HG03457 (cell line): ENCODE measurements around the gene EFNB2.

ENCODE experiments used
- ATAC-seq: cut with Tn5 transposase; IDR thresholded peaks from one replicate; pipeline ENCODE4 v1.9.1; 2021; ENCODE audit warnings: moderate number of reproducible peaks; ENCODE audit not compliant: unreplicated experiment

Gene EFNB2

DNA sequence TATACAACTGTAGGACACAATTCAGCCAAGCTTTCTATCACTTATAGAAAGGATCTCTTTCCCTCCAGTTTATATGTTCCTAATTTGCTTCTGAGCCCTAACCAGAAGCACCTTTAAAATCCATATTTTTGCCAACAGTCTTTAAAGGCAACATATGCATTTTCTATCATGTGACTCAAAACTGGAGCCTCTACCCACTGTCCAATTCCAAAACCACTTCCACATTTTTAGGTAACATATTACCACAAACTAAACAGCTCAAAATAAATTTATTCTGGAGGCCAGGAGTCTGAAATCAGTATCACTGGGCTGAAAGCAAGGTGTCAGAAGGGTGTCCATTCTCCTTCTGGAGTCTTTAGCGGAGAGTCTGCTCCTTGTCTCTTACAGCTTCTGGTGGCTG, 15.9 kb upstream of the EFNB2 start:
- ATAC-seq, result no peak

DNA sequence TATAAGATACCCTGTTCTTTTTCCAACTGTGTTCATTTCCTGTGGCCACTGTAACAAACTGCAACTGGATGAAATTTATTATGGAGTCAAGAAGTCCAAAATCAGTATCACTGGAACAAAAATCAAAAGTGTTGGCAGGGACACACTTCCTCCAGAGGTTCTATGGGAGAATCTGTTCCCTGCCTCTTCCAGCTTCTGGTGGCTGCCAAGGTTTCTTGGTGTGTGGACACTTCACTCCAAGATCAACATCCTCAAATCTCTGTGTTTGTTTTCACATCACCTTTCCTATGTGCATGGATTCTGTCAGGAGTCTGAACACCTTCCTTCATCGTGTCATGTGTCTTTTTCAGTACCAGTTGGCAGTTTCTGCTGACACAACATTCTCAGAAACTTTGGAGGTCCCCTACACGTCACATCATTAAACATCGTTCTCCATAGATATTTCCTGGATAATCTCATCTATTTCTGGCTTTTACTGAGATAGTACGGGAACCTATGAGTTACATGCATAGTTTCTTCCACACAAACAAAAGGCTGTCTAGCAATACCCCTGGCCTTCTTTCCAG, 15.2 kb upstream of the EFNB2 start:
- no peak for ATAC-seq

DNA sequence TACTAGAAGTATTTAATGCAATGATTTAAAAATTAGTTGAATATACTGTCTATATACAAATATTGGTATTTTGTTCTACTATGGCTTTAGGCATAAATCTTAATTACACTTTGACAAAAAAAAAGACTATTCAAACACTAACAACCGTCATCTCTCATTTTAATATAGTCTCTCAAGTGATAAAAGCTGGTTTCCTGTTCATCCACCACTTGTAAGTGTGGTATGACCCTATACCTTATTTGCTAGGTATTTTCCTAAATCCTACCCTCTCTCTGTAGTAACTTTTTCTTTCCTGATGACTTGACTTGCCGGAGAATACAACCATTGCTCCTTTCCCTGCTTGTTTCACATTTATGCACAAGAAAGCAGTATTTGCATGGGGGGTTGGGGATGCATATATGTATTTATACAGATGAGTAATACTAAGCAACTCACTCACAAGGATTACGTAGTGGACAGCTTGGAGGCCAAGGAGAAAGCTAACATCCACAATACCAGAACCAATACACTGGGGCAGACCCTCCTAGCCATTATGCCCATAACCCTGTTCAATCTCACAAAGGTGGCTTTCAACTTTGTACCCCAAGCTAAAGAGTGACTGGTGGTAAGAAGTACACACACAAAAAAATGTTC, 12.7 kb upstream of the EFNB2 start:
- no peak for ATAC-seq

DNA sequence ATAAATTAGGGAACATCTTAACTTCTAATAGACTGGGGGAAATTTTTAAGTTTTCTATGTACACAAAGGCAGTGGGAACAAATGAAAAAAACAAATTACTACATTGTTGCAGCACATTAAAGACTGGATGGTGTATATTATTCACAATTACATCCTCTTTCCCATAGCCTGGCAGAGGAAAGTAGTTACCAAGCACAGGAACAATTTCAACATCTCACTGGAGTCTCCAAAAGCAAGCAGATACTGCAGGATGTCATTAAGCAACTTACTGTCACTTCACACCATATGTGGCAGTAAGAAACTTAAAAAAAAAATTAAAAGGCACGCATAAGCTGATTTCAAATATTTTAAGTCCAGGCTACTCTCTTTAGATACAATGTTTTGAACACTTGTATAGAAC, 6.4 kb upstream of the EFNB2 start:
- ATAC-seq, result no peak

DNA sequence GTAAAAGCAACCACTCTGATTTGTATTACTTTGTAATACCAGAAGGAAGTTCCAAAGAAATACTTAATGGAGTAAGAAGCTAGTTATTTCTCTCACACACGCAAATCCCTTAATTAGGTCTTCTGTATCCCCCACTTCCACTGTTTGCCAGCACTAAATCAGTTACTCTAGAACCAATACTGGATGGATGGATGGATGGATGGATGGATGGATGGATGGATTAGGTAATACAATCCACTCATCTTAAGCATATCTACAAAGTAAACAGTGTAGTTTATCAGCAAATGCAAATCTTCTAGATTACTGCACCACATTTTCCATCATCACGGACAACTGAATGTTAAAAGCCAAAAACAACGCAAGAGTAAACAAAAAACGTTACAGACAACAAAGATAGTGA, 5.2 kb upstream of the EFNB2 start:
- ATAC-seq, result no peak

DNA sequence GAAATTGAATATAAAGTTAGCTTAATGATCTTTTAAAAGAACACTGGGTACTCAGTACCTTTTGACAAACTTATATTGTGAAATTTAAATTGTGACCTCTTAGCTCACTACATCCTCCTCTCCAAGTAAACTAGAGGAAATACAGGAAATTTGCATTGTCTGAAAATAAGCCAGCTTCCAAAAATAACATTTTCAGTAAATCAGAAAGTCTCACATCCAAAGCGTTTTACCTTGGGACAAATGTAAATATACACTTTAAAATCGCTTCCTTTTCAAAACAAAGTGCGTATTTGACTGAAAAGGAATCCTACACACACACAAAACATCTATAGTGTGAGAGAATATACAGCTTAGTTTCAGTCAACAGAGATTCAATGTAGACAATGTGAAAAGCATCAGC, 2.1 kb upstream of the EFNB2 start:
- ATAC-seq, result no peak

DNA sequence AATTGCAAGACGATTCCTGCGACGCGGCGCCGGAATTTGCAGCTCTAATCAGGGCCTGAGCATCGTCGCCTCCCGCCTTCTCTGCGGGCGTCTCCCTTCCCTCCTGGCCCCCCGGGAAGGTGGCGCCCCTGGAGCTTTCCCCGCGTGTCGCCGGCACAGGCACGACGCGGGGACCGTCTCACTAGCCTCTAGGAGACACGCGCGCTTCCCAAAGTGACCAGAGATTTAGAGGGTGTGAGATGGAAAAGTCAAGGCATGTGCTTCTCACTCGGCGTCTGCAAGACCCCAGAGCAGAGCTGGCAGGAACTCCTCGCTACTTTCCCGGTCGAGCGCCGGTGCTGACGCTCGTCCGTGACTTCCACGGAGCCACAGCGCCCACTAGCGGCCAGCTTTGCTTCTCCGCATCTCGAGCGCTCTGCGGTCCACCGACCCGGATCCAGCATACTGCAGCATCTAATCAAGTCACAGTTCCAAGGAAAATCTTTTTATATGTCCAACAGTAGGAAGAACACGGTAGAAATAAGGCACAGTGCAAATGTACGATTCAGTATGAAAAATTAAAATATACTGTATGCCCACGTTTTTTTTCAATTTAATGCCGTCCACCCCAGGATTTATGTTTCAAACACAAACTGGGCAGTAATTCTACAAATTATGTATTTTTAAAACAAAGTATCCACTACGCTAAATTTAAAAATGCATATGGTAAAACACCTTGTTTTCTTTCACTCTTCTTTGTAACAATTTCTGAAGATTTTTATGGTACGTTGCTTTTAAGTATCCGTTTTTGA, 977 bp upstream of the EFNB2 start:
- peak; percentile 43 for ATAC-seq

DNA sequence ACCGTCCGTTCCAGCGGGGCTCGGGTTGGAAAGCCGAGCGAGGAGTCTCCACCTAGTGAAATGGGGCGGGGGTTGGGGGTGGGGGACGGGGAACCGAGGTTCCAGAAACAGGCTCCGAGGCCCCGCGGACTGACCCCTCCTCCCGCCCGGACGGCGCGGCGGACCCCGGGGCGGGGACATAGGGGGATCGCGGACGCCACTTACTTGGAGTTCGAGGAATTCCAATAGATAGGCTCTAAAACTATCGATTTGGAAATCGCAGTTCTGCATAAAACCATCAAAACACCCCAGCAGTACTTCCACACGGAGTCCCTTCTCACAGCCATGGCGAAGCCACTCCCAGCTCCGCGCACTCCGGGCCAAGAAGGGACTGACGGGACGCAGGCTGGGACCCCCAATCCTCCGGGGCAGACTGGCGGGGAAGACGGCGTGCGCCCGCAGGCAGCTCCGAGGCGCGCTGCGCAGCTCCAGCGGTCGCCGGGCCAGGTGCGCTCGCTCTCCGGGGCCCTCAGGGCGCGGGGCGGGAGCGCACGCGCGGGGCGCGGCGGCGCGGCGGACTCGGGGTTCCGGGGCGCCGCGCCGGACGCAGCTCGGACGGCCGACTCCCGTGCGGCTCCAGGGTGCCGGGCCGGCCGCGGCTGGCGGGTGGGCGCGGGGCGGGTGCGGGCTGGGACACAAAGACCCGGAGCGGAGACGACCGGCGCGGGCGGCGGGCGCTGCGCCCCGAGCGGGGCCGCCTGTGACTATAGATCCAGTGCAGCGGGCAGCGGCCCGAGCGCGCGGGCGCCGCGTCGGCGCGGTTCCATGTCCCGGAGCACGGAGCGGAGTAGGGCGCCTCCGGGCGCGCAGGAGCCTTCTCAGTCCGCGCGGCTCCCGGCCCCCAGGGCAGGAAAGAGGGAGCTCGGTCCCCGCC, 567 bp downstream of the EFNB2 start:
- peak; percentile 11 for ATAC-seq

DNA sequence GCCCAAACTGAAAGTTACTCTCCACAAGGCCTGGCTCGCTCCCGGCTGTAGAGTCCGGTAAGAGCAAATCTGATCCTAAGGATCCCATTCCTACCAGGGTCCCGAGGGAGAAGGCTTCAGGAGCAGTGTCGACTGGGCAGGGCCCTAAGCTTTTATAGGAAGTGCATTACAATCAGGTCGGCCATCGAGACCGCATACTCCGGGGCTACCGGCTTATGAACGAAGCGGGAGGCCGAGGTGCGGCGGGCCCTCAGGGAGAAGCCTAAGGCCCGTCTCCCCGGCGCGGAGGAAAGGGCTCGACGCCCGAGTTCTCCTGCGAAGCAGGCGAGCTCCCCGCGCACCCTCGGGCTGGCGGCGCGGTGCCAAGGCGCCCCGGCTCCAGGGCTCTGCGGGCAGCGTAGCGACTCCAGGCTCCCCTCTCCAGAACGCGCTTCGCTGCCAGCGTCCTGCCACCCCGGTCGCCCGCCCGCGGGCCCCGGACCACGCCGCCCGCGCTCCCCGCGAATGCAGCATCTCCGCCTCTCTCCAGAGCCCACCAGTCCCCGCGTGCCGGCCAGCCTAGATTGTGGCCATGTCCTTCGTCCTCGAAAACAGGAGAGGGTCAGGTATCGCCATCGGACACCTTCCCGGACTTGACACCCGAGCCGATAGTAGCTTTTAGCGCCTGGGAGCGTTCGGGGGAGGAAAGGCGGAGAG, 1.4 kb downstream of the EFNB2 start:
- no peak for ATAC-seq

DNA sequence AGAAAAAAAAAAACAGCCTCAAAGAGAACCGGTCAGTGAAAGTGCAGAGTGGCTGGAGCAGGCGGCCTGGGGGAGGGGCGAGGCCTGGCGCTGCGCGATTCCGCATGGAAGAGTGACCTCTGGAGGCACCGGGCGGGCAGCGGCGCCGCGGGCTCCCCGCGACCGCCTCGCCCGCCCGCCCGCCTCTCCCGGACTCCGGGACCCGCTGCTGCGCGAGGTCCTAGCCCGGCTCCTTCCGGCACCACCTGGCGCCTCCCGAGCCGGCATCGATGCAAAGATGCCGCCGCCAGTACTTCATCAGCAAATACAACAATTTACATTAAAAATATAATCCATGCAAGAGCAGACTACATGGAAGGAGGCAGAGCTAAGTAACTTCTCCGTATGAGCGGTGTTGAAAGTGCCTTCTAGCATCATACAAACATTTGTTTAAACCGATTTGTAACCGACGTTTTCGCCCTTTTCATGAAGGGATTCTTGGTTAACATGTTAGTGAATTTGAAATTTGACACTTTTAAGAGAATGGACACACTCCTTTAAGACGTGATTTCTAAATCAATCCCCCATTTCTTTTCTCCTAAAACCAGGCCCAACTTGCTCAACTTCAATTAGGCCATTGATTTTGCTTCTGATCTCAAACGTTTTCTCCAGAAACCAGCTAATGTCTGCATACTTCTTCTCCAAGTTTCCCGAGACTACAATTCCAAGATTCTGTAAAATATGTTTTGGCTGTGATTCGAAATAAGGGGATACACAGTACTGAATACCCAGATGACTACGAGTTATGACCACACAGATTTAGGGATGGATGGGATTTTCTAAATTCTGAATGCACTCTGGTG, 2.1 kb downstream of the EFNB2 start:
- ATAC-seq, result no peak

DNA sequence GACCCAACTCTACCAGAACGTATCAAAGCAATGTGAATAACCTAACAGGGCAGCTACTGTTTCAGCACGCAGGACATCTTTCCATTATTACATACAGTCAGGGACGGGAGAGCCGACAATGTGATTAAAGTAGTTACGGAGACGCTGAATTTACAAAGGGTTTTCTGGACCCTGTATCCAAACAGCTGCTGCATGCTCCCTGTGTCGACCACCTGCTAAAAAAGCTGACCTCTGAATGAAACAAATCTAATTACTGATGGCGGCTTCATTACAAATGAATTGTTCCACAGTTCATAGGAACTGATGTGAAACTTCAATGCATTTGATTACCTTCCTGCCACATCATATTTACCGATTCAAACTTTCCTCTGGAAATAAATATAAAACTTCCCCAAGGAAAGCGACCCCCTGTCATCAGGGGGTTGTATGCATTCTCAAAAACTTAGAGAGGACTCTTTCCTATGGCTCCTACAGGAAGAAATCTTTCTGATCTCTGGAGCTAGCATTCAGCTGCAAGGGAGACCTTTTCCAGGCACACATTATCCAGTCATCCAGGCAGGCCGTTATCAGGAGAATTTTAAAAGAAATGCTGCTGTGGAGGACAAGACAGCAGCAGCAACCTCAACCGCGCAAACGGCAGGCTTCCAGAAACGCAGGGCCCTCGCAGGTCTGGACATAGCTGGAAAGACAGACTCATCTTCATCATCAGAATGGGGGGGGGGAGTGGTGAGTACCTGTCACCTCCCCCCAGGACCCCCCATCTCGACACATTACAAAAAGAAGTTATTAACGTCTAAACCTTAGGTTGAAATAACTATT, 3.1 kb downstream of the EFNB2 start:
- no peak for ATAC-seq

DNA sequence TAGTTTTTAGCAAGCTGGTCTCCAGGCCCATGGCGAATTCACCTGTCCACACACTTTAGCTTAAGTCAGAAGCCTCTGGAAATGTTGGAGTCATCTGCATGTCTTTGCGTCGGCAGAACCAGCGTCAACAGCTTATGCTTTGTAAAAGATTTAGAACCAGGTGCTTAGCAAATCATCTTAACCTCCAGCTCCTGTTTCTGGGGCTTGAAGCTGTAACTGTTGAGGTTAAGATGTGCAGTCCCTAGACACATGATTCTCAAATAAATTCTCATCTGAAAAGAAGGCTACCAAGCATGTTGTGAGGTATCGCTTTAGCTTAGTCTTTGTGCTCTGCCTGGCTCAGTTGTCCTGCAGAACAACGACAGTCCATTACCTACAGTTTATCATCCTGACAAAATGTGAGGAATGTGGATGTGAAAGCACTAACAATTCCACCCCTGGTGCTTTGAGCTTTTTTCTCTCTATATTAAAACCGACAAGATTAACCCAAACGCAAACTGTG, 4.4 kb downstream of the EFNB2 start:
- ATAC-seq, result no peak

DNA sequence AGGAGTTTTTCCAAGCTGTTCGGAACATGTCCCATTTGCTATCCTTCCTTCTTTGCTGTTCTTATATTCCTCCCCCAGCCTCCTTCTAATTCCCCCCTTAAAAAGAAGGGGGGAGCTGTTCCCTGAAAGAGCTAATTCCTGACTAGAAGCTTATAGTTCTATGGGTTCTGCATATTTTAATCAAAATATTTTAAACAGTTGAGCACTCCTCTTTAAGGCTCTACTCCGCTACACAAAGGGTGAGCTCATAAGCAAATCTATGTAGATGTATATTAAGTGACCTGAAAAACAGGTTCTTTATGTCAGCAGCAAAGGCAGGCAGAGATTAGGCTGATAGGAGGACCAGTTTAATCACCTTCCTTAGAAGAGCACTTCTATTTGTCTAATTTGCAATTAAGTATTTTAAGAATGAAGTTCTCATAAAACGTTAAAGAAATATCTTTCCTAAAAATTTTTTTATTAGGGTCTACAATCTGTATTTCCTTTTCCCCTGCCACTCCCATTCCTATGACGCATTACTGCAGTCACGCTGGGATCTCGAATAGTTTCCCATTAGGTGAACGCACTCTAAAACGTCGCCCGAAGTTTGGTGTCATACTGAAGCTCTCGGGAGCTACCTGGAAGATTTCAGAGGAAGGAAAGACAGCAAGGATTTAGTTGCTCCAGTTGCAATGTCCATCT, 5.2 kb downstream of the EFNB2 start:
- ATAC-seq, result no peak

DNA sequence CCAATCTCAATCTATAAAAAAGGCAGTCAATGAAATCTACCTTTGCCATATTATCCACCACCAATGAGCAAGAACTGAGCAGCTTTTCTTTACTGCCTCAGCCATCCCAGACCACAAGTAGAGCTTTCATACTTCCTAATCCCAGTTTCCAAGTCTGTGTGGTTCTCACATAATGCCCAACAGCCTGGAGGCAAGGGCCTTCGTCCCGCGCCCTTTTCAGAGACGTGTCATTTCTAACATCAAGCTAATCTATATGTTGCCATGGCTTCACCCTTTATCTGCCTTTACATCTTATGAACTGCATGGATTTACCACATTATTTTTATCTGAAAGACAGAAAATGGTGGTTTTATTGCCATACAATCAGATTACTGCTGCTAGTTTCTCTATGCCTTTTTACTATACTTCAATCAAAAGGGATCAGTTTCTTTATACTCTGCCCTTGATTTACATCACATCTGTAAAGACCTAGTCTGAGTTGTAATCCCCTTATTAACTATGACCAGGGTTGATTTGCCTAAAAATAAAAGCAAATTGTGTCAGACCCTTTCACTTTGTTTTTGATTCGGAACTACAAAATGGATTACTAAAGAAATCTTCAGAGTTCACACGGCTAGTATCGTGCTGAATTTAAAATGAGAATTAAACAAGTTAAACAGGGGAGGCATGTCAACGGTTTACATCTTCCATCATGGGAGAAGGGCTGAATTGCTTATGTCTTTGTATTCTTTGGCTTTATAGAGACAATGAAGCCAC, 5.9 kb downstream of the EFNB2 start:
- ATAC-seq, result no peak

DNA sequence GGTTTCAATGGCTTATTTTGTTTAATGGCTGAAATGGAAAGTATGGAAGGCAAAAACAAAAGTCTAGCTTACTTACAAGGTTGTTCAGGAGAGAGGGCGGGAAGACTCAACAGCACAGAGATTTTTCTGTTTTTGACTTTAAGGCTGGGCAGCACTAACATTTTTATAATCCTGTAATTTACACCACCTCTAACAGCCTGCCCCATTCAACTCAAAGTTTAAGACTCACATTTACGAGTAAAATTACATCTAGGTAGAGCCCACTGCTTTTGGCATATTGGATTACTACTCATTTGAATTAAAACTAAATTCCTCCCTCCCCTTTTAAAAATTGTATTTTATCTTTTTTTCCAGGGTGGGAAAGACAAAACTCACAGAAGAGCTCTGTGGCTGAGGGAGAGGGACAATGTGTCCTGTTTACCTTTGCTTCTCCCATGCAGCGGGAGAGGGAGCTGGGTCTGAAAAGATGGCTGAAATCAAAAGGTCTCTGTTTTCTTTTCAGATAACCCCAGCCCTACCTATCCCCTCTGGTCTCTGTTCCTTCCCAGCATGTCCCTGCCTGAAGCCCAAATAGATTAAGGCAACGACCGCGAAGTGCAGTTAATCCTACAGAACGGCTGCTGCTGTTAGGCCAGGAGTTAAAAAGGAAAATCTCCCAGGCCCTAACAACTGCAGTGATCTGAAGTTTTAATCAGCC, 6.6 kb downstream of the EFNB2 start:
- ATAC-seq, result no peak

DNA sequence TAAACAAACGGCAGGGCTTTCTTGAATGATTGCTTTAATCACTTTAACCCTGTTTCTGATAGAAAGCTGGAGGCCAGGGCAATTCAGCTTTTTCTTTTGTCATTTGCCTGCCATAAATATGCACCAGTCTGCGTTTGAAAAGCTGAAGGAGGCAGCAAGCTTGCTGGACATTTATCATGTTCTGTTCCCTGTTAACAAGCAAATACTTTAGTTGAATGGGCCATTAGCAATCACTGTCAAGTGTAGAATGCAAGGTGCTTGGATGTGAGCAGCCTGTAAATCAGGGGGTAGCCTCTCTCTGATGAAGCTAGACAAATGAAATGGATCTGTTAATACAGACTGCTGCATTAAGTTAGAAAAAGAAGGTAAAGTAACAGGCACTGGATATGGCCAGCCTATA, 7.6 kb downstream of the EFNB2 start:
- ATAC-seq, result no peak

DNA sequence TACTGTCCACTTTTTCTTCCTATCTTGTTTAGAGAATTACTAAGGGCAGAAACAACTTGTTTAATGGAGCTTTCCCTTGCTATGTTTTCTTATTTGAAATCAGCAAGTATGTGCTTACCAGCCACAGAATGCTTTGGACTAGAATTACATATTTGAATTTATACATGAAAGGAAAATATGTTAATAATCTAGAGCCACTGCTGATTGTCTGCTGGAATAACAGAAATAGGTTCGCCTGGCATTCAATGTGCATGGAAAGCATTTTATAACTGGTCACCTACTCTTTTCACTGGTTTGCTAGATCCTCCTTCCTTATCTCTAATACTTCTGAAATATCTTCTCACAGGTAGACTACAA, 8.0 kb downstream of the EFNB2 start:
- no peak for ATAC-seq
